ENCODE measurements around the gene NXNL2. TPM values are rescaled to one million over a fixed set of nuclear protein-coding genes. Genes with fewer than 3 reads are reported as not detected.

The NXNL2 gene
- total RNA-seq, result 1.4 TPM

DNA sequence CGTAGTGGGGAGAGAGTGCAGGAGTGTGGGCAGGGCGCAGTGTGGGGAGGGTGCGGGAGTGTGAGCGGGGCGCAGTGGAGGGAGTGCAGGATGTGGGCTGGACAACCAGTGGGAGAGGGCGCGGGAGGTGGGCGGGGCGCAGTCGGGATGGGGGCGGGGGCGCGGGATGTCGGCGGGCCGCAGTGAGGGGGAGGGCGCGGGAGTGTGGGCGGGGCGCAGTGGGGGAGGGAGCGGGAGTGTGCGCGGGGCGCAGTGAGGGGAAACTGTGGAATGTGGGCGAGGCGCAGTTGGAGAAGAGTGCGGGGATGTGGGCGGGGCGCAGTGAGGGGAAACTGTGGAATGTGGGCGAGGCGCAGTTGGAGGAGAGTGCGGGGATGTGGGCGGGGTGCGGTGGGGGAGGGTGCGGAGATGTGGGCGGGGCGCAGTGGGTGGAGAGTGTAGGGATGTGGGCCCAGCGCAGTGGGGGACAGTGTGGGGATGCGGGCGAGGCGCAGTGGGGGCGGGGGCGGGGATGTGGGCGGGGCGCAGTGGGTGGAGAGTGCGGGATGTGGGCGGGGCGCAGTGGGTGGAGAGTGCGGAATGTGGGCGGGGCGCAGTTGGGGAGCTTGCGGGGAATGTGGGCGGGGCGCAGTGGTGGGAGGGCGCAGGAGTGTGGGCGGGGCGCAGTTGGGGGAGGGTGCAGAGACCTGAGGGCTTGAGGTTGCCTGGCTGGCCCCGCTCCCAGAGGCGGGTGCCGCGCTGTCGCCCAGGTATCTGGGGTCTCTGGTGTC lies at the start of gene NXNL2:
Gene NXNL2, plus strand, starts transcription at position 723 of the 770 bp plus-strand sequence. CDS start 257 bp downstream, outside the sequence.

Other genes starting within 250 kb of the NXNL2 start
- gene SPIN1, start 146.7 kb upstream of the NXNL2 start, total RNA-seq, result 331 TPM